Stomach (tissue), 9 donors: ENCODE results near the gene CCDC186. TPM values are rescaled to one million over a fixed set of nuclear protein-coding genes. Genes with fewer than 3 reads are reported as not detected.

Source experiments
- DNase-seq, 2 donors: peaks; one replicate each; pipeline versions ENCODE4 v3.0.0 to v3.0.0-alpha.2; 2013 to 2019
- H3K27ac ChIP-seq, 5 donors: fragments of 200-600 bp in 4 of 5; sonication (generic) in 4 of 5; one replicate each; pipeline ENCODE4 v1.5.1; 2013 to 2019; ENCODE audit warnings: mild to moderate bottlenecking in 1 of 5, moderate library complexity in 1 of 5
- H3K27me3 ChIP-seq, 3 donors: fragments of 200-600 bp; sonication (generic); one replicate each; pipeline ENCODE4 v1.5.1; 2017 to 2019; ENCODE audit warnings: mixed run types in 1 of 3
- H3K36me3 ChIP-seq, 4 donors: fragments of 200-600 bp; sonication (generic); 1 replicate in 3 of 4; 2 replicates in 1 of 4; pipeline ENCODE4 v1.5.1; 2016 to 2019
- H3K4me1 ChIP-seq, 4 donors: fragments of 200-600 bp; sonication (generic); one replicate each; pipeline ENCODE4 v1.5.1; 2016 to 2019
- H3K4me3 ChIP-seq, 4 donors: fragments of 200-600 bp; sonication (generic) in 3 of 4; one replicate each; pipeline ENCODE4 v1.5.1; 2016 to 2019; ENCODE audit warnings: mild to moderate bottlenecking in 1 of 4
- H3K9me3 ChIP-seq, 4 donors: fragments of 200-600 bp; sonication (generic); one replicate each; pipeline ENCODE4 v1.5.1; 2016 to 2019
- EP300 ChIP-seq: sonication (generic); formaldehyde crosslinking; IDR thresholded peaks from one replicate; pipeline ENCODE4 v1.6.1; 2017; ENCODE audit warnings: antibody characterized with exemption
- POLR2A ChIP-seq, 4 donors: fragments of 450-650 bp; IDR thresholded peaks; one replicate each; pipeline ENCODE4 v1.6.1; 2016; ENCODE audit warnings: antibody characterized with exemption in 4 of 4, control low read depth in 2 of 4, mild to moderate bottlenecking in 1 of 4, moderate library complexity in 1 of 4
- POLR2AphosphoS5 ChIP-seq, 3 donors: sonication (generic); formaldehyde crosslinking; IDR thresholded peaks; one replicate each; pipeline ENCODE4 v1.6.1; 2016; ENCODE audit warnings: antibody characterized with exemption in 3 of 3
- WGBS, 5 donors: extraction: QIAGEN DNeasy Blood & Tissue Kit in 3 of 5; methylation state at CpG; one replicate each; pipeline versions ENCODE4 v1.1.5 to v1.1.7; 2013 to 2018; 5-methylcytosine and 5-hydroxymethylcytosine counted together
- intact Hi-C: fragments of 100-400 bp; cut with DNase I; formaldehyde crosslinking; loops from one replicate; pipeline ENCODE4 v1.15.1; 2023; ENCODE audit warnings: low total_unique reads
- polyA plus RNA-seq, 3 donors: library from polyadenylated mRNA; stranded (reverse); fragments of 200-250 nt; gene quantifications; one replicate each; pipeline ENCODE4 v1.2.3, GENCODE V29; 2013
- small RNA-seq, 4 donors: library from RNA; depleted of rRNA; stranded (forward); fragments of <200 nt; gene quantifications; one replicate each; pipeline ENCODE3, GENCODE V24; 2016
- total RNA-seq, 5 donors: library from RNA; depleted of rRNA; stranded (reverse); fragments of >200 nt; gene quantifications; one replicate each; pipeline versions ENCODE4 v1.1.0 to v1.2.3, GENCODE V29; 2014 to 2016
- TF ChIP-seq, protein P1 (sequence below), 7 experiments: fragments of 450-650 bp in 4 of 7; fragments of 200-600 bp in 3 of 7; sonication (generic) in 3 of 7; IDR thresholded peaks; one replicate each; pipeline ENCODE4 v1.5.1; 2016 to 2019; ENCODE audit warnings: antibody characterized with exemption in 7 of 7, control low read depth in 2 of 7, mild to moderate bottlenecking in 1 of 7
- donor health status: healthy with polysubstance abuse.
- donor health status: Bipolar disorder and iron deficiency.
- donor health status: healthy.

The CCDC186 gene
- total and polyA plus RNA-seq, 8 donors = 4.7 to 74.5 (median 22.1) TPM

DNA sequence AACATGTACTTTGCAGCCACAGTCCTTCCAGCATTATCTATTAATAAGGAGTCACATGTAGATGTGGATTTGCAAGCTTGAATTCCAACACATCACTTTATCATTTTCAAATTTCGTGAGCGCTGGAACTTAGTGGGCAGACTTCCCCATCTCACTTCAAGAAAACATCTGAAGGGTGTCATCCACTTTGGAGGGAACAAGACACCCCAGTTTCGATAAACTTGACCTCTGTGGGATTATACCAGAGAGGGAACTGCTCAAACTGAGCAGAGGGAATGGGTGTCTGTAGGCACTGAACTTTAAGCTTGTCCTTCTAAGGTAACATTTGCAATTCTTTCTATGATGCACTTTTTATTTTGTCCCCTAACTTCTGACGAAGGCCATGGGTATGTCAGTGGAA is 102.8 kb downstream of the CCDC186 start:
- WGBS, 5 donors = 78 to 89% (median 81%) methylated on average over 4 of the region's 4 CpGs
- TF ChIP-seq, protein P1, sequence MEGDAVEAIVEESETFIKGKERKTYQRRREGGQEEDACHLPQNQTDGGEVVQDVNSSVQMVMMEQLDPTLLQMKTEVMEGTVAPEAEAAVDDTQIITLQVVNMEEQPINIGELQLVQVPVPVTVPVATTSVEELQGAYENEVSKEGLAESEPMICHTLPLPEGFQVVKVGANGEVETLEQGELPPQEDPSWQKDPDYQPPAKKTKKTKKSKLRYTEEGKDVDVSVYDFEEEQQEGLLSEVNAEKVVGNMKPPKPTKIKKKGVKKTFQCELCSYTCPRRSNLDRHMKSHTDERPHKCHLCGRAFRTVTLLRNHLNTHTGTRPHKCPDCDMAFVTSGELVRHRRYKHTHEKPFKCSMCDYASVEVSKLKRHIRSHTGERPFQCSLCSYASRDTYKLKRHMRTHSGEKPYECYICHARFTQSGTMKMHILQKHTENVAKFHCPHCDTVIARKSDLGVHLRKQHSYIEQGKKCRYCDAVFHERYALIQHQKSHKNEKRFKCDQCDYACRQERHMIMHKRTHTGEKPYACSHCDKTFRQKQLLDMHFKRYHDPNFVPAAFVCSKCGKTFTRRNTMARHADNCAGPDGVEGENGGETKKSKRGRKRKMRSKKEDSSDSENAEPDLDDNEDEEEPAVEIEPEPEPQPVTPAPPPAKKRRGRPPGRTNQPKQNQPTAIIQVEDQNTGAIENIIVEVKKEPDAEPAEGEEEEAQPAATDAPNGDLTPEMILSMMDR (IDR thresholded peaks at IDR 0.05) = no peak
- TF ChIP-seq POLR2AphosphoS5 (IDR thresholded peaks at IDR 0.05) (no peak), POLR2A (IDR thresholded peaks at IDR 0.05) (no peak), EP300 (no peak)
- DNase-seq = no peak
- Histone ChIP-seq H3K27ac (no peak overlapping the region), H3K36me3 (no peaks in the 10 kb centered on the region), H3K4me1 (peaks cover 0 to 20% (median 13%) of the 10 kb centered on the region in 4 donors), H3K27me3 (no peaks in the 10 kb centered on the region), H3K4me3 (no peak overlapping the region), H3K9me3 (no peaks in the 10 kb centered on the region)
- intact Hi-C loops = no loop called here

Small RNA genes lying within 50 kb of the gene (small RNA-seq; reads per million reads assigned to genes)
- gene RF02277 (0 reads per million in 4 donors), gene RNU6-709P (0 reads per million in 4 donors)

Other genes with a start within 250 kb of the CCDC186 start
- 1 to 10 TPM in 1 of 5 donors, under 1 TPM in 2, not detected in 2; 0.58 to 1.7 (median 0.87) TPM for gene ADRB1, start 130.3 kb downstream of the CCDC186 start, total RNA-seq
- gene ADRB1, start 130.3 kb downstream of the CCDC186 start, polyA plus RNA-seq = under 1 TPM; 0.43 to 0.76 (median 0.50) TPM
- gene TDRD1, start 5.2 kb upstream of the CCDC186 start, total RNA-seq = 1 to 10 TPM in 1 of 5 donors, under 1 TPM in 1, not detected in 3; 0.92 to 7.6 TPM
- under 1 TPM in 2 of 3 donors, not detected in 1; 0.05 to 0.06 TPM for gene TDRD1, start 5.2 kb upstream of the CCDC186 start, polyA plus RNA-seq
- 10 to 100 TPM in 2 of 5 donors, 1 to 10 TPM in 3; 2.3 to 20.7 (median 6.4) TPM for gene VWA2, start 65.1 kb upstream of the CCDC186 start, total RNA-seq
- gene VWA2, start 65.1 kb upstream of the CCDC186 start, polyA plus RNA-seq = 1 to 10 TPM in 2 of 3 donors, under 1 TPM in 1; 0.46 to 6.2 (median 1.5) TPM
- 10 to 100 TPM in 4 of 5 donors, 1 to 10 TPM in 1; 7.2 to 25.0 (median 19.3) TPM for gene AFAP1L2, start 230.3 kb upstream of the CCDC186 start, total RNA-seq
- 1 to 10 TPM; 2.6 to 4.5 (median 3.4) TPM for gene AFAP1L2, start 230.3 kb upstream of the CCDC186 start, polyA plus RNA-seq